Uterus (tissue), 2 donors: Measurements from ENCODE around the gene CCM2.

ENCODE experiments used
- POLR2A ChIP-seq, 2 donors: fragments of 450-650 bp; IDR thresholded peaks; one replicate each; pipeline ENCODE4 v1.6.1; 2016; ENCODE audit warnings: antibody characterized with exemption in 2 of 2, mild to moderate bottlenecking in 1 of 2, moderate library complexity in 1 of 2
- TF ChIP-seq, protein P1 (sequence below), 4 experiments: fragments of 200-600 bp in 2 of 4; fragments of 450-650 bp in 2 of 4; sonication (generic) in 2 of 4; IDR thresholded peaks; one replicate each; pipeline ENCODE4 v1.5.1; 2016 to 2019; ENCODE audit warnings: antibody characterized with exemption in 4 of 4, mild to moderate bottlenecking in 2 of 4, moderate library complexity in 1 of 4

DNA sequence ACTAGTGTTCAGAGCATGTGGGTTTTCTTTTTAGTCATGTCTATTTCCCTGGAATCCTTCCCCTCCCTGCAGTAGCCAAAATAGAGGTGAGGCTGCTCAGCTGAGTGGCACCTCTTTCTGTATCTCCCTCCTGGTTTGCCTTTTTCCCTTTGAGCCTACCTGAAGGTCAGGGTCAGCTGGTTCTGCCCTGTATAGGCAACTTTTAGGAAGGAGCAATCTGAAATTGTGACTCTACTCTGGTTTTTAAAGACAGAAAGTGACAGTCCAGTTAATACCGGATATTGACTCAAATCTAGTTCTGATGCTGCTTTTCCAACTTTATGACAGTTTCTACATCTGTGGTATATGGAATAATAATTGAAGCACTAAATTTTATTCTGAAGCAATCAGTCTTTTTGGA lies 26.0 kb downstream of the CCM2 start:
- TF ChIP-seq, protein P1, sequence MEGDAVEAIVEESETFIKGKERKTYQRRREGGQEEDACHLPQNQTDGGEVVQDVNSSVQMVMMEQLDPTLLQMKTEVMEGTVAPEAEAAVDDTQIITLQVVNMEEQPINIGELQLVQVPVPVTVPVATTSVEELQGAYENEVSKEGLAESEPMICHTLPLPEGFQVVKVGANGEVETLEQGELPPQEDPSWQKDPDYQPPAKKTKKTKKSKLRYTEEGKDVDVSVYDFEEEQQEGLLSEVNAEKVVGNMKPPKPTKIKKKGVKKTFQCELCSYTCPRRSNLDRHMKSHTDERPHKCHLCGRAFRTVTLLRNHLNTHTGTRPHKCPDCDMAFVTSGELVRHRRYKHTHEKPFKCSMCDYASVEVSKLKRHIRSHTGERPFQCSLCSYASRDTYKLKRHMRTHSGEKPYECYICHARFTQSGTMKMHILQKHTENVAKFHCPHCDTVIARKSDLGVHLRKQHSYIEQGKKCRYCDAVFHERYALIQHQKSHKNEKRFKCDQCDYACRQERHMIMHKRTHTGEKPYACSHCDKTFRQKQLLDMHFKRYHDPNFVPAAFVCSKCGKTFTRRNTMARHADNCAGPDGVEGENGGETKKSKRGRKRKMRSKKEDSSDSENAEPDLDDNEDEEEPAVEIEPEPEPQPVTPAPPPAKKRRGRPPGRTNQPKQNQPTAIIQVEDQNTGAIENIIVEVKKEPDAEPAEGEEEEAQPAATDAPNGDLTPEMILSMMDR (IDR thresholded peaks at IDR 0.05): no peak
- no peak for TF ChIP-seq POLR2A (IDR thresholded peaks at IDR 0.05)
